Measurements from ENCODE around the gene SRP9.
"Not testable (repeated sequence)": the region's sequence is repeated elsewhere in the genome, so short reads cannot be mapped to it uniquely, and the experiment has no call there.

Gene SRP9

GRCh38 chr1:225777058-225777582 is 506 bp upstream of the SRP9 start:
- DNase-seq: no peak

GRCh38 chr1:225778337-225778669 is 677 bp downstream of the SRP9 start:
- no peak for DNase-seq

GRCh38 chr1:225779165-225779564 is 1.5 kb downstream of the SRP9 start:
- DNase-seq: not testable (repeated sequence)

GRCh38 chr1:225780134-225780533 is 2.5 kb downstream of the SRP9 start:
- no peak for DNase-seq

GRCh38 chr1:225780630-225781029 is 3.0 kb downstream of the SRP9 start:
- no peak for DNase-seq

GRCh38 chr1:225789142-225789541 is 11.5 kb downstream of the SRP9 start:
- DNase-seq: not testable (repeated sequence)

- no peak for DNase-seq
Observed at GRCh38 chr1:225794954-225795353, 17.3 kb downstream of the SRP9 start.

GRCh38 chr1:225796097-225796496 is 18.5 kb downstream of the SRP9 start:
- not testable (repeated sequence) for DNase-seq

- DNase-seq: not testable (repeated sequence)
Observed at GRCh38 chr1:225801146-225801545, 23.5 kb downstream of the SRP9 start.

- no peak for DNase-seq
Observed at GRCh38 chr1:225806249-225806648, 28.6 kb downstream of the SRP9 start.

GRCh38 chr1:225806736-225807135 is 29.1 kb downstream of the SRP9 start:
- not testable (repeated sequence) for DNase-seq

GRCh38 chr1:225808136-225808535 is 30.5 kb downstream of the SRP9 start:
- DNase-seq: no peak

- no peak for DNase-seq
Observed at GRCh38 chr1:225809842-225810578, 32.4 kb downstream of the SRP9 start, which contains the start of gene EPHX1. Gene EPHX1 (plus strand): TSS chr1:225810124. CDS start chr1:225828730, 18,606 bp downstream.

- DNase-seq: peak; percentile 22
Observed at GRCh38 chr1:225810579-225811538, 33.2 kb downstream of the SRP9 start.

GRCh38 chr1:225811622-225812487 is 34.2 kb downstream of the SRP9 start:
- DNase-seq: peak; percentile 33

- DNase-seq: no peak
Observed at GRCh38 chr1:225812488-225813213, 35.0 kb downstream of the SRP9 start.

- DNase-seq: no peak
Observed at GRCh38 chr1:225813214-225813964, 35.8 kb downstream of the SRP9 start.

- no peak for DNase-seq
Observed at GRCh38 chr1:225814381-225814780, 36.8 kb downstream of the SRP9 start.

GRCh38 chr1:225815090-225815489 is 37.5 kb downstream of the SRP9 start:
- not testable (repeated sequence) for DNase-seq

GRCh38 chr1:225815526-225816178 is 38.0 kb downstream of the SRP9 start:
- DNase-seq: peak; percentile 30
